Measurements from ENCODE around the gene SLC7A10. TPM values are rescaled to one million over a fixed set of nuclear protein-coding genes. Genes with fewer than 3 reads are reported as not detected.
"Not testable (repeated sequence)": the region's sequence is repeated elsewhere in the genome, so short reads cannot be mapped to it uniquely, and the experiment has no call there.

SLC7A10 gene
- total and polyA plus RNA-seq, 2 donors from 2014 or later: 0.41 TPM; not detected in 1

- H3K9ac ChIP-seq (ENCODE audit: low read length in 3 of 3): no peak overlapping the region
- TF ChIP-seq, protein P1, sequence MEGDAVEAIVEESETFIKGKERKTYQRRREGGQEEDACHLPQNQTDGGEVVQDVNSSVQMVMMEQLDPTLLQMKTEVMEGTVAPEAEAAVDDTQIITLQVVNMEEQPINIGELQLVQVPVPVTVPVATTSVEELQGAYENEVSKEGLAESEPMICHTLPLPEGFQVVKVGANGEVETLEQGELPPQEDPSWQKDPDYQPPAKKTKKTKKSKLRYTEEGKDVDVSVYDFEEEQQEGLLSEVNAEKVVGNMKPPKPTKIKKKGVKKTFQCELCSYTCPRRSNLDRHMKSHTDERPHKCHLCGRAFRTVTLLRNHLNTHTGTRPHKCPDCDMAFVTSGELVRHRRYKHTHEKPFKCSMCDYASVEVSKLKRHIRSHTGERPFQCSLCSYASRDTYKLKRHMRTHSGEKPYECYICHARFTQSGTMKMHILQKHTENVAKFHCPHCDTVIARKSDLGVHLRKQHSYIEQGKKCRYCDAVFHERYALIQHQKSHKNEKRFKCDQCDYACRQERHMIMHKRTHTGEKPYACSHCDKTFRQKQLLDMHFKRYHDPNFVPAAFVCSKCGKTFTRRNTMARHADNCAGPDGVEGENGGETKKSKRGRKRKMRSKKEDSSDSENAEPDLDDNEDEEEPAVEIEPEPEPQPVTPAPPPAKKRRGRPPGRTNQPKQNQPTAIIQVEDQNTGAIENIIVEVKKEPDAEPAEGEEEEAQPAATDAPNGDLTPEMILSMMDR (IDR thresholded peaks at IDR 0.05; ENCODE audit: borderline replicate concordance, extremely low read depth, insufficient read depth): no peak
- H3K4me3 ChIP-seq (ENCODE audit: low read length in 3 of 3): no peak overlapping the region
- intact Hi-C loops (cut with DNase I): no loop called here
- no peaks in the 10 kb centered on the region for H3K9me3 ChIP-seq (ENCODE audit: control insufficient read depth in 2 of 3, insufficient read depth in 1 of 3, low read length in 3 of 3)
- peak in 1 of 5 donors; percentile 75 for DNase-seq
- H3K27ac ChIP-seq (ENCODE audit: low read depth in 2 of 2, low read length in 2 of 2): no peak overlapping the region
- no peak for FAIRE-seq
- peaks cover 0 to 4% (median 0%) of the 10 kb centered on the region in 3 donors for H3K4me1 ChIP-seq (ENCODE audit: control insufficient read depth in 2 of 3, insufficient read depth in 2 of 3, low read depth in 1 of 3, low read length in 3 of 3)
- no peaks in the 10 kb centered on the region for H3K27me3 ChIP-seq (ENCODE audit: control insufficient read depth, insufficient read depth, low read length)
- H3K36me3 ChIP-seq (ENCODE audit: control insufficient read depth in 2 of 3, insufficient read depth in 3 of 3, low read length in 3 of 3): no peaks in the 10 kb centered on the region
These were observed 13.0 kb downstream of the SLC7A10 start for GRCh38 chr19:33212436-33213172.

DNA sequence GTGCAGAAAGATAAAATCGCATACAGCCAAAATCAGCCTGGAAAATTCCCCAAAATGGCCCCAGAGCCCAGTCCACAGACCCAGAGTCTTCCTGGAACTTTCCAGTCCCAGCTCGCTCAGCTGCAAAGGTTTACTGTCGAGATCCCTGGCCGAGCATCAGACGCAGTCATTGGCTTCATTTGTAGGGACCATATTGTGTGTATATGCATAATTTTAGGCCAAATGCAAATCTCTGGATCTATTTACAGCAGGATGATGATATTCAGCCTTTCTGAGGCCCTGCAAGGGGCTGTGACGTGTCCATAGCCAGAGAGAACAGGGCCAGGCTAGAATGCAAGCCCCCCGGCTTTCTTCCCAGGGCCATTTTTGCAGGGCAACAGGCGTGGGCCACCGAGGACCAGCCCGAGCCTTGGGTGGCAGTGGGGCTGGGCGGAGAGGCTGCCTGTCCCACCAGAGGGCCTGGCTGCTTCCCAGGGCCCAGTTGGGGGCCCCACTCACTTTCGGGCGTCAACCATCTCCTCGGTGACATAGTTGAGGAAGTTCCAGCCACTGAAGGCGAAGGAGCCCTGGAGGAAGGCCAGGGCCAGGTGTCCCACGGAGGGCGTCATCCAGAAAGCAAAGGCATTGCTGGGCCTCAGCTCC, 13.7 kb downstream of the SLC7A10 start:
- Histone ChIP-seq H3K9me3 (ENCODE audit: control insufficient read depth in 2 of 3, insufficient read depth in 1 of 3, low read length in 3 of 3) (no peaks in the 10 kb centered on the region), H3K27ac (ENCODE audit: low read depth in 2 of 2, low read length in 2 of 2) (no peak overlapping the region), H3K4me3 (ENCODE audit: low read length in 3 of 3) (no peak overlapping the region), H3K9ac (ENCODE audit: low read length in 3 of 3) (no peak overlapping the region), H3K27me3 (ENCODE audit: control insufficient read depth, insufficient read depth, low read length) (no peaks in the 10 kb centered on the region), H3K36me3 (ENCODE audit: control insufficient read depth in 2 of 3, insufficient read depth in 3 of 3, low read length in 3 of 3) (no peaks in the 10 kb centered on the region), H3K4me1 (ENCODE audit: control insufficient read depth in 2 of 3, insufficient read depth in 2 of 3, low read depth in 1 of 3, low read length in 3 of 3) (peaks cover 0 to 4% (median 0%) of the 10 kb centered on the region in 3 donors)
- FAIRE-seq: no peak
- DNase-seq: peak in 2 of 5 donors; percentile 22 to 47
- TF ChIP-seq, protein P1 (IDR thresholded peaks at IDR 0.05; ENCODE audit: borderline replicate concordance, extremely low read depth, insufficient read depth): no peak
- intact Hi-C loops (cut with DNase I): no loop called here

- FAIRE-seq (no peak), DNase-seq (peak in 1 of 5 donors; percentile 48)
- Histone ChIP-seq H3K27me3 (ENCODE audit: control insufficient read depth, insufficient read depth, low read length) (no peaks in the 10 kb centered on the region), H3K9me3 (ENCODE audit: control insufficient read depth in 2 of 3, insufficient read depth in 1 of 3, low read length in 3 of 3) (no peaks in the 10 kb centered on the region), H3K4me3 (ENCODE audit: low read length in 3 of 3) (no peak overlapping the region), H3K9ac (ENCODE audit: low read length in 3 of 3) (no peak overlapping the region), H3K27ac (ENCODE audit: low read depth in 2 of 2, low read length in 2 of 2) (no peak overlapping the region), H3K36me3 (ENCODE audit: control insufficient read depth in 2 of 3, insufficient read depth in 3 of 3, low read length in 3 of 3) (no peaks in the 10 kb centered on the region), H3K4me1 (ENCODE audit: control insufficient read depth in 2 of 3, insufficient read depth in 2 of 3, low read depth in 1 of 3, low read length in 3 of 3) (peaks cover 0 to 4% (median 0%) of the 10 kb centered on the region in 3 donors)
- TF ChIP-seq, protein P1 (IDR thresholded peaks at IDR 0.05; ENCODE audit: borderline replicate concordance, extremely low read depth, insufficient read depth): no peak
- intact Hi-C loops (cut with DNase I): no loop called here
These were observed 15.2 kb downstream of the SLC7A10 start for GRCh38 chr19:33210266-33210940.

GRCh38 chr19:33209850-33210230, 15.8 kb downstream of the SLC7A10 start:
- H3K9ac ChIP-seq (ENCODE audit: low read length in 3 of 3); H3K9me3 ChIP-seq (ENCODE audit: control insufficient read depth in 2 of 3, insufficient read depth in 1 of 3, low read length in 3 of 3); DNase-seq; FAIRE-seq; H3K4me1 ChIP-seq (ENCODE audit: control insufficient read depth in 2 of 3, insufficient read depth in 2 of 3, low read depth in 1 of 3, low read length in 3 of 3); H3K36me3 ChIP-seq (ENCODE audit: control insufficient read depth in 2 of 3, insufficient read depth in 3 of 3, low read length in 3 of 3); intact Hi-C loops (cut with DNase I); H3K27ac ChIP-seq (ENCODE audit: low read depth in 2 of 2, low read length in 2 of 2); H3K4me3 ChIP-seq (ENCODE audit: low read length in 3 of 3); H3K27me3 ChIP-seq (ENCODE audit: control insufficient read depth, insufficient read depth, low read length): not testable (repeated sequence)
